Loucy (cell line): Measurements from ENCODE around the gene PAGR1.

ENCODE experiments used
- H2AFZ ChIP-seq: fragments of 200-600 bp; sonication (generic); 2 replicates; pipeline ENCODE4 v1.6.0; 2016; ENCODE audit warnings: antibody characterized with exemption, mild to moderate bottlenecking, low read length, moderate library complexity
- H3F3A ChIP-seq: fragments of 200-600 bp; 2 replicates; pipeline ENCODE4 v1.6.0; 2016; ENCODE audit warnings: antibody characterized with exemption, low read depth, mild to moderate bottlenecking
- H3K27me3 ChIP-seq: fragments of 200-600 bp; sonication (generic); 2 replicates; pipeline ENCODE4 v1.6.1; 2014; ENCODE audit warnings: low read length, mild to moderate bottlenecking; ENCODE audit not compliant: insufficient read depth, poor library complexity, severe bottlenecking
- H3K36me3 ChIP-seq: fragments of 200-600 bp; sonication (generic); 2 replicates; pipeline ENCODE4 v1.6.1; 2016; ENCODE audit warnings: low read length; ENCODE audit not compliant: insufficient read depth
- H3K4me1 ChIP-seq: fragments of 200-600 bp; sonication (generic); 2 replicates; pipeline ENCODE4 v1.5.1; 2014; ENCODE audit warnings: low read length, mild to moderate bottlenecking; ENCODE audit not compliant: insufficient read depth, poor library complexity, severe bottlenecking
- H3K4me2 ChIP-seq: fragments of 200-600 bp; sonication (generic); 2 replicates; pipeline ENCODE4 v1.6.0; 2014; ENCODE audit warnings: antibody characterized with exemption, low read length, low read depth, mild to moderate bottlenecking; ENCODE audit not compliant: poor library complexity, severe bottlenecking
- H3K4me3 ChIP-seq: fragments of 200-600 bp; sonication (generic); 2 replicates; pipeline ENCODE4 v1.5.1; 2014; ENCODE audit warnings: low read length, mild to moderate bottlenecking, mixed read lengths; ENCODE audit not compliant: poor library complexity, severe bottlenecking
- H3K79me2 ChIP-seq: fragments of 200-600 bp; sonication (generic); 2 replicates; pipeline ENCODE4 v1.6.1; 2014; ENCODE audit warnings: low read length; ENCODE audit not compliant: insufficient read depth
- H3K9ac ChIP-seq: fragments of 200-600 bp; sonication (generic); 2 replicates; pipeline ENCODE4 v1.6.0; 2014; ENCODE audit warnings: mild to moderate bottlenecking, low read depth, low read length, moderate library complexity; ENCODE audit not compliant: poor library complexity, severe bottlenecking
- H3K9me2 ChIP-seq: fragments of 200-600 bp; sonication (generic); replicated peaks from 2 replicates; pipeline ENCODE4 v1.6.1; 2016; ENCODE audit warnings: low read depth, low read length, mixed read lengths
- H3K9me3 ChIP-seq: fragments of 200-600 bp; sonication (generic); 2 replicates; pipeline ENCODE4 v1.6.1; 2014; ENCODE audit warnings: mild to moderate bottlenecking, antibody characterized with exemption, low read length, low read depth; ENCODE audit not compliant: insufficient read depth
- H4K20me1 ChIP-seq: fragments of 200-600 bp; sonication (generic); 2 replicates; pipeline ENCODE4 v1.6.0; 2014; ENCODE audit warnings: antibody characterized with exemption, low read length, mild to moderate bottlenecking; ENCODE audit not compliant: insufficient read depth, poor library complexity, severe bottlenecking
- EZH2phosphoT487 ChIP-seq: fragments of 200-600 bp; IDR thresholded peaks from 2 replicates; pipeline ENCODE4 v1.6.1; 2018; ENCODE audit warnings: antibody characterized with exemption, mild to moderate bottlenecking, moderate library complexity, borderline replicate concordance
- TF ChIP-seq, protein P1 (sequence below): fragments of 200-600 bp; sonication (generic); conservative IDR thresholded peaks from 2 replicates; pipeline ENCODE4 v1.5.1; 2014; ENCODE audit warnings: mild to moderate bottlenecking, antibody characterized with exemption, low read length

Gene PAGR1

DNA sequence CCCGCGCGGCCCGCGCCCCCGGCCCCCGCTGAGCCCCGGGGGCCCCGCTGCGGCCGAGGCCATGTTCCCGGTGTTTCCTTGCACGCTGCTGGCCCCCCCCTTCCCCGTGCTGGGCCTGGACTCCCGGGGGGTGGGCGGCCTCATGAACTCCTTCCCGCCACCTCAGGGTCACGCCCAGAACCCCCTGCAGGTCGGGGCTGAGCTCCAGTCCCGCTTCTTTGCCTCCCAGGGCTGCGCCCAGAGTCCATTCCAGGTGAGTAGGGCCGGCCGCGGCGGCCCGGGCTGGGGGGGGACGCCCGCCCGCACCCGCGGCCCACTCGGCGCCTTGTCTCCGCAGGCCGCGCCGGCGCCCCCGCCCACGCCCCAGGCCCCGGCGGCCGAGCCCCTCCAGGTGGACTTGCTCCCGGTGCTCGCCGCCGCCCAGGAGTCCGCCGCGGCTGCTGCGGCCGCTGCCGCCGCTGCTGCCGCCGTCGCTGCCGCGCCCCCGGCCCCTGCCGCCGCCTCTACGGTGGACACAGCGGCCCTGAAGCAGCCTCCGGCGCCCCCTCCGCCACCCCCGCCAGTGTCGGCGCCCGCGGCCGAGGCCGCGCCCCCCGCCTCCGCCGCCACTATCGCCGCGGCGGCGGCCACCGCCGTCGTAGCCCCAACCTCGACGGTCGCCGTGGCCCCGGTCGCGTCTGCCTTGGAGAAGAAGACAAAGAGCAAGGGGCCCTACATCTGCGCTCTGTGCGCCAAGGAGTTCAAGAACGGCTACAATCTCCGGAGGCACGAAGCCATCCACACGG lies 9.1 kb upstream of the PAGR1 start:
- H3K9me2 ChIP-seq, result no peaks in the 10 kb centered on the region
- peaks cover 59% of the 10 kb centered on the region for H3K36me3 ChIP-seq
- no peak for TF ChIP-seq EZH2phosphoT487
- TF ChIP-seq, protein P1, sequence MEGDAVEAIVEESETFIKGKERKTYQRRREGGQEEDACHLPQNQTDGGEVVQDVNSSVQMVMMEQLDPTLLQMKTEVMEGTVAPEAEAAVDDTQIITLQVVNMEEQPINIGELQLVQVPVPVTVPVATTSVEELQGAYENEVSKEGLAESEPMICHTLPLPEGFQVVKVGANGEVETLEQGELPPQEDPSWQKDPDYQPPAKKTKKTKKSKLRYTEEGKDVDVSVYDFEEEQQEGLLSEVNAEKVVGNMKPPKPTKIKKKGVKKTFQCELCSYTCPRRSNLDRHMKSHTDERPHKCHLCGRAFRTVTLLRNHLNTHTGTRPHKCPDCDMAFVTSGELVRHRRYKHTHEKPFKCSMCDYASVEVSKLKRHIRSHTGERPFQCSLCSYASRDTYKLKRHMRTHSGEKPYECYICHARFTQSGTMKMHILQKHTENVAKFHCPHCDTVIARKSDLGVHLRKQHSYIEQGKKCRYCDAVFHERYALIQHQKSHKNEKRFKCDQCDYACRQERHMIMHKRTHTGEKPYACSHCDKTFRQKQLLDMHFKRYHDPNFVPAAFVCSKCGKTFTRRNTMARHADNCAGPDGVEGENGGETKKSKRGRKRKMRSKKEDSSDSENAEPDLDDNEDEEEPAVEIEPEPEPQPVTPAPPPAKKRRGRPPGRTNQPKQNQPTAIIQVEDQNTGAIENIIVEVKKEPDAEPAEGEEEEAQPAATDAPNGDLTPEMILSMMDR, result no peak
- peaks cover 35% of the 10 kb centered on the region for H4K20me1 ChIP-seq
- H3K27me3 ChIP-seq, result no peaks in the 10 kb centered on the region
- peak overlapping the region; percentile 97 for H3K4me3 ChIP-seq
- no peak overlapping the region for H2AFZ ChIP-seq
- H3K9ac ChIP-seq, result peak overlapping the region; percentile 89
- H3K9me3 ChIP-seq, result no peaks in the 10 kb centered on the region
- peaks cover 49% of the 10 kb centered on the region for H3K79me2 ChIP-seq
- peak overlapping the region; percentile 97 for H3K4me2 ChIP-seq
- peaks cover 37% of the 10 kb centered on the region for H3K4me1 ChIP-seq
- peaks cover 13% of the 10 kb centered on the region for H3F3A ChIP-seq

DNA sequence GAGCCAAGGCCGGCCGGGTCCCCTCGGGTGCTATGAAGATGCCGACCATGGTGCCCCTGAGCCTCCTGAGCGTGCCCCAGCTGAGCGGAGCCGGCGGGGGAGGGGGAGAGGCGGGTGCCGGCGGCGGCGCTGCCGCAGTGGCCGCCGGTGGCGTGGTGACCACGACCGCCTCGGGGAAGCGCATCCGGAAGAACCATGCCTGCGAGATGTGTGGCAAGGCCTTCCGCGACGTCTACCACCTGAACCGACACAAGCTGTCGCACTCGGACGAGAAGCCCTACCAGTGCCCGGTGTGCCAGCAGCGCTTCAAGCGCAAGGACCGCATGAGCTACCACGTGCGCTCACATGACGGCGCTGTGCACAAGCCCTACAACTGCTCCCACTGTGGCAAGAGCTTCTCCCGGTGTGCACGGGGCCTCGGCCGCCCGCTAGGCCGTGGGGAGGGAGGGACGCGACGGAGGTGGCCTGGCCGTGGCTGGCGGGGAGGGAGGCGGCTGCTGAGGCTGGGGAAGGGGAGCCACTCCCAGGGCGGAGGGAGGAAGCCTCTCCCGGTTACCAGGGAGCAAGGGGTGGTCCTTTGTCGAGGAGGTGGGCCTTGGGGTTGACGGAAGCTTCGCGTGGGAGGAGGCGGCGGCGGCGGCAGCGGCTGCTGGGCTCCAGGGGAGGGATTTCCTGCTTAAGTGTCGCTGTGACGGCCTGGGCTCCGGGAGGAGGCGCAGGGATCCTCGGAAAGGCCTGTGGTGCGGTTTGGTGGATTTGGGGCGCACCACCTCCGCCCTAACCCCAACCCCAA lies 8.3 kb upstream of the PAGR1 start:
- Histone ChIP-seq H3K4me2 (peak overlapping the region; percentile 97), H3K36me3 (peaks cover 51% of the 10 kb centered on the region), H3K9me2 (no peaks in the 10 kb centered on the region), H4K20me1 (peaks cover 35% of the 10 kb centered on the region), H3K4me3 (peak overlapping the region; percentile 97), H3K9ac (peak overlapping the region; percentile 89), H3K27me3 (no peaks in the 10 kb centered on the region), H3K9me3 (no peaks in the 10 kb centered on the region), H3K4me1 (peaks cover 39% of the 10 kb centered on the region), H2AFZ (no peak overlapping the region), H3K79me2 (peaks cover 47% of the 10 kb centered on the region), H3F3A (peaks cover 13% of the 10 kb centered on the region)
- TF ChIP-seq EZH2phosphoT487, result no peak
- TF ChIP-seq, protein P1, result peak; percentile 56

DNA sequence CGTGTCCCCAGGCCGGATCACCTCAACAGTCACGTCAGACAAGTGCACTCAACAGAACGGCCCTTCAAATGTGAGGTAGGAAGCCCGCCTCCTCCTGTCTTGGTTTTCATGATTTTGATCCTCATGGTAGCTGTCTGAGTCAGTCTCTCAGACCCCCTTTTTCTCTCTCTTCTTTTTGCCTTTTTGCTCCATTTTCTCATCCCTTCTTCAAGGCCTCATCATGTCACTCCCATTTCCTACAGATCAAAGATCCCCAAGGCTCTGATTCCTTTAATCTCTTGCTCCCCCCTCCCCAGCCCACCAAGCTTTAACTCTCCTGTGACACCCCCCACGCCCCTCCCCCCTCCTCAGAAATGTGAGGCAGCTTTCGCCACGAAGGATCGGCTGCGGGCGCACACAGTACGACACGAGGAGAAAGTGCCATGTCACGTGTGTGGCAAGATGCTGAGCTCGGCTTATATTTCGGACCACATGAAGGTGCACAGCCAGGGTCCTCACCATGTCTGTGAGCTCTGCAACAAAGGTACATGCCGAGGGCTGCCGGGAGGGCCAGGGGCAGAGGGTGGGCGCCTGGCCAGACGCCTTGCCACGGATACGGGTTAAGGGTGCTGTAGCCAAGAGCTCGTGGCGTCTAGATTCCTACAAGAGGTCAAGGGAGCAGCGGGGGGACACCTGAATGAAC lies 7.6 kb upstream of the PAGR1 start:
- peaks cover 10% of the 10 kb centered on the region for H3F3A ChIP-seq
- H3K4me1 ChIP-seq, result peaks cover 42% of the 10 kb centered on the region
- TF ChIP-seq, protein P1, result no peak
- no peak for TF ChIP-seq EZH2phosphoT487

More for the DNA sequence above, 7.6 kb upstream of the PAGR1 start:
- Histone ChIP-seq H3K9ac (peak overlapping the region; percentile 89), H3K4me2 (peak overlapping the region; percentile 97), H3K9me3 (no peaks in the 10 kb centered on the region), H2AFZ (no peak overlapping the region), H3K4me3 (peak overlapping the region; percentile 97), H4K20me1 (peaks cover 35% of the 10 kb centered on the region), H3K36me3 (peaks cover 43% of the 10 kb centered on the region), H3K9me2 (no peaks in the 10 kb centered on the region), H3K79me2 (peaks cover 47% of the 10 kb centered on the region), H3K27me3 (no peaks in the 10 kb centered on the region)
